Thyroid gland (tissue), 4 donors: ENCODE measurements around the gene ATP9B.
"Not testable (repeated sequence)": the region's sequence is repeated elsewhere in the genome, so short reads cannot be mapped to it uniquely, and the experiment has no call there.

Experiments
- CTCF ChIP-seq, 6 experiments: fragments of 200-600 bp in 3 of 6; fragments of 450-650 bp in 3 of 6; sonication (generic) in 3 of 6; IDR thresholded peaks; one replicate each; pipeline ENCODE4 v1.5.1; 2016 to 2019; ENCODE audit warnings: antibody characterized with exemption in 6 of 6, mild to moderate bottlenecking in 2 of 6, inconsistent platforms in 1 of 6, moderate library complexity in 1 of 6
- POLR2A ChIP-seq, 2 donors: fragments of 450-650 bp; IDR thresholded peaks; one replicate each; pipeline ENCODE4 v1.6.1; 2017; ENCODE audit warnings: antibody characterized with exemption in 2 of 2, mild to moderate bottlenecking in 2 of 2, moderate library complexity in 1 of 2

- TF ChIP-seq CTCF, POLR2A (IDR thresholded peaks at IDR 0.05): not testable (repeated sequence)
Observed at GRCh38 chr18:79078791-79079190, 9.6 kb downstream of the ATP9B start.
